HepG2 (cell line): Measurements from ENCODE around the gene IVD. TPM values are rescaled to one million over a fixed set of nuclear protein-coding genes. Genes with fewer than 3 reads are reported as not detected.

Source experiments
- ATAC-seq: fragments of 200-7000 bp; cut with Tn5 transposase; 3 replicates; pipeline ENCODE4 v1.9.1; 2020; ENCODE audit warnings: mild to moderate bottlenecking, moderate library complexity
- BruUV-seq: library from RNA; stranded (reverse); fragments of 400-500 nt; replicated peaks from 2 replicates; lab custom pipeline; 2021; lab: Mats Ljungman, UMichigan
- CTCF ChIA-PET: fragments of 300-600 bp; formaldehyde crosslinking; extraction: SDS; loops from one replicate; lab custom pipeline; 2021; ENCODE audit warnings: low total read pairs, inconsistent platforms, low intra/inter-chr PET ratio; lab: Yijun Ruan, JAX
- POLR2A ChIA-PET: fragments of 350-600 bp; sonication (Branson Sonifier 250); formaldehyde crosslinking; loops from one replicate; lab custom pipeline; 2020; ENCODE audit warnings: antibody characterized with exemption, inconsistent platforms; lab: Yijun Ruan, JAX
- DNase-seq: peaks from one replicate; pipeline ENCODE4 v3.0.0-alpha.2; 2015; ENCODE audit warnings: low spot score
- FAIRE-seq: peaks from 3 replicates; lab custom pipeline; 2011; peaks lifted over from hg19 to GRCh38; lab: Jason Lieb, UNC
- H2AFZ ChIP-seq: one replicate; pipeline ENCODE4 v1.6.1; 2011; ENCODE audit warnings: low read length, inconsistent platforms
- H3K27ac ChIP-seq: fragments of 300-600 bp; 3 replicates; pipeline ENCODE4 v1.8.0; 2011; ENCODE audit warnings: mixed run types, mild to moderate bottlenecking, mixed read lengths, low read length, inconsistent platforms; ENCODE audit not compliant: insufficient read depth; ENCODE audit errors: extremely low read length
- H3K27me3 ChIP-seq, 2 experiments: fragments of 200-600 bp in 1 of 2; 2 replicates in 1 of 2; 3 replicates in 1 of 2; pipeline versions ENCODE4 v1.6.0 to v1.8.0; 2011; ENCODE audit warnings: low read length in 2 of 2, mild to moderate bottlenecking in 2 of 2, moderate library complexity in 2 of 2, inconsistent platforms in 1 of 2; ENCODE audit not compliant: insufficient read depth in 2 of 2, control insufficient read depth in 1 of 2
- H3K36me3 ChIP-seq, 2 experiments: fragments of 200-600 bp in 1 of 2; replicated peaks in 1 of 2; 2 replicates in 1 of 2; 3 replicates in 1 of 2; pipeline versions ENCODE4 v1.5.1 to v1.8.0; 2011; ENCODE audit warnings: low read length in 2 of 2, inconsistent platforms in 1 of 2; ENCODE audit not compliant: insufficient read depth in 2 of 2, control insufficient read depth in 1 of 2
- H3K4me1 ChIP-seq: 2 replicates; pipeline ENCODE4 v1.5.1; 2012; ENCODE audit warnings: low read length, inconsistent platforms; ENCODE audit not compliant: insufficient read depth
- H3K4me2 ChIP-seq: 2 replicates; pipeline ENCODE4 v1.6.0; 2011; ENCODE audit warnings: low read depth, low read length, inconsistent platforms
- H3K4me3 ChIP-seq, 3 experiments: fragments of 200-600 bp in 1 of 3; sonication (generic), shearing (Covaris generic) in 1 of 3; replicated peaks in 1 of 3; 2 replicates each; pipeline ENCODE4 v1.5.1; 2011 to 2016; ENCODE audit warnings: low read length in 3 of 3, inconsistent platforms in 2 of 3, low read depth in 2 of 3, mild to moderate bottlenecking in 2 of 3, control low read depth in 1 of 3, mixed read lengths in 1 of 3; ENCODE audit not compliant: insufficient read depth in 1 of 3
- H3K79me2 ChIP-seq: one replicate; pipeline ENCODE4 v1.6.1; 2011; ENCODE audit warnings: low read length, inconsistent platforms; ENCODE audit not compliant: insufficient read depth
- H3K9ac ChIP-seq: 2 replicates; pipeline ENCODE4 v1.6.0; 2011; ENCODE audit warnings: mild to moderate bottlenecking, low read depth, low read length, inconsistent platforms; ENCODE audit not compliant: insufficient read depth
- H3K9me3 ChIP-seq: 2 replicates; pipeline ENCODE4 v1.5.1; 2012; ENCODE audit warnings: mild to moderate bottlenecking, low read length
- H4K20me1 ChIP-seq: 2 replicates; pipeline ENCODE4 v1.6.0; 2011; ENCODE audit warnings: inconsistent platforms, mild to moderate bottlenecking, low read length, moderate library complexity; ENCODE audit not compliant: insufficient read depth
- AFF4 ChIP-seq: sonication (generic); formaldehyde crosslinking; IDR thresholded peaks from 2 replicates; pipeline ENCODE4 v1.4.0; 2020; ENCODE audit warnings: missing genetic modification reagents
- DPF2 ChIP-seq: sonication (generic); formaldehyde crosslinking; IDR thresholded peaks from 2 replicates; pipeline ENCODE4 v1.4.0; 2020; ENCODE audit warnings: mild to moderate bottlenecking, low read depth, missing genetic modification reagents, borderline replicate concordance
- KDM3A ChIP-seq: IDR thresholded peaks from 2 replicates; pipeline ENCODE4 v1.6.1; 2018; ENCODE audit warnings: low read depth, missing compliant biosample characterization
- PAWR ChIP-seq: sonication (generic); formaldehyde crosslinking; IDR thresholded peaks from 2 replicates; pipeline ENCODE4 v1.4.0; 2020; ENCODE audit warnings: missing genetic modification reagents, mild to moderate bottlenecking, borderline replicate concordance
- RARG ChIP-seq: sonication (generic); formaldehyde crosslinking; IDR thresholded peaks from 2 replicates; pipeline ENCODE4 v1.4.0; 2020; ENCODE audit warnings: low read depth, mild to moderate bottlenecking, missing genetic modification reagents
- STAT6 ChIP-seq: sonication (generic); formaldehyde crosslinking; IDR thresholded peaks from 2 replicates; pipeline ENCODE4 v1.4.0; 2020; ENCODE audit warnings: missing genetic modification reagents, mild to moderate bottlenecking, borderline replicate concordance
- TCF7 ChIP-seq: sonication (generic); IDR thresholded peaks from 2 replicates; pipeline ENCODE4 v1.6.1; 2016; ENCODE audit warnings: antibody characterized with exemption, low read depth
- ZIK1 ChIP-seq: sonication (generic); formaldehyde crosslinking; IDR thresholded peaks from 2 replicates; pipeline ENCODE4 v1.5.0; 2020; ENCODE audit warnings: mild to moderate bottlenecking, low read depth, missing genetic modification reagents, borderline replicate concordance
- ZNF496 ChIP-seq: sonication (generic); formaldehyde crosslinking; IDR thresholded peaks from 2 replicates; pipeline ENCODE4 v1.8.1; 2023; ENCODE audit warnings: mild to moderate bottlenecking, moderate library complexity, missing genetic modification reagents; ENCODE audit not compliant: insufficient replicate concordance
- ZNF598 ChIP-seq: sonication (generic); formaldehyde crosslinking; IDR thresholded peaks from 2 replicates; pipeline ENCODE4 v1.5.1; 2020; ENCODE audit warnings: mild to moderate bottlenecking, missing genetic modification reagents, borderline replicate concordance
- WGBS: methylation state at CpG from one replicate; pipeline ENCODE4 v1.1.6; 2017; ENCODE audit warnings: low lambda C conversion rate; 5-methylcytosine and 5-hydroxymethylcytosine counted together
- in situ Hi-C: cut with HindIII; loops from 2 replicates; pipeline ENCODE4 v1.10.0; 2017; ENCODE audit warnings: low pct_unique_long_range_greater_than_20kb; ENCODE audit not compliant: extremely low pct_ligation_motif_present
- intact Hi-C: fragments of 100-400 bp; cut with micrococcal nuclease; formaldehyde crosslinking; loops from one replicate; pipeline ENCODE4 v1.10.0; 2022; ENCODE audit not compliant: unreplicated experiment
- polyA plus RNA-seq, 8 experiments: library from polyadenylated mRNA; depleted of rRNA in 3 of 8; stranded (reverse) in 7 of 8; unstranded in 1 of 8; fragments of >200 nt; fragmentation: Illumina TruSeq in 4 of 8; extraction: Trizol in 4 of 8; gene quantifications; 2 replicates each; pipeline versions ENCODE4 v1.2.1 to v1.2.3, GENCODE V29; 2011 to 2016; ENCODE audit warnings: low read depth in 4 of 8, missing spikeins in 1 of 8, mixed read lengths in 1 of 8; ENCODE audit not compliant: insufficient read depth in 1 of 8
- total RNA-seq, 5 experiments: library from RNA; depleted of rRNA; stranded (reverse); fragments of >200 nt; fragmentation: Illumina TruSeq; extraction: Trizol; gene quantifications; 2 replicates each; pipeline ENCODE4 v1.2.3, GENCODE V29; 2016; ENCODE audit warnings: low read depth in 1 of 5
- TF ChIP-seq, protein P1 (sequence below): sonication (generic); formaldehyde crosslinking; IDR thresholded peaks from 2 replicates; pipeline ENCODE4 v1.5.1; 2020; ENCODE audit warnings: mild to moderate bottlenecking, moderate library complexity, missing genetic modification reagents

The IVD gene
- total and polyA plus RNA-seq, 2 of the 13 experiments (the other 11 are each of a cell fraction or from before 2014, with no cell fraction given) = 48.0 to 53.9 TPM

GRCh38 chr15:40389824-40390595 is 15.6 kb upstream of the IVD start:
- DNase-seq (no peak), FAIRE-seq (no peak), ATAC-seq (no peak)
- H4K20me1 ChIP-seq = no peaks in the 10 kb centered on the region
- no peak overlapping the region for H3K9ac ChIP-seq
- peak overlapping the region; percentile 45 for H3K27ac ChIP-seq
- BruUV-seq = no TSS peak
- in situ Hi-C loops (no loop called here), intact Hi-C loops (no loop called here)
- peaks cover 6% of the 10 kb centered on the region for H3K79me2 ChIP-seq
- ChIA-PET POLR2A (interaction anchor here (1.3 to 2.0 kb wide), 2 partner anchors 16 to 49 kb away, joined by 4 to 11 read pairs; partner anchors contain the start of genes CCDC9B and IVD), CTCF (no interaction called here)
- no peak overlapping the region for H2AFZ ChIP-seq
- peaks cover 3% of the 10 kb centered on the region; the same call in 1 of the 2 replicates for H3K4me1 ChIP-seq
- no peaks in the 10 kb centered on the region for H3K27me3 ChIP-seq
- H3K4me2 ChIP-seq = no peak overlapping the region
- peaks cover 15 to 60% of the 10 kb centered on the region in 2 experiments for H3K36me3 ChIP-seq
- H3K4me3 ChIP-seq = no peak overlapping the region
- H3K9me3 ChIP-seq = no peaks in the 10 kb centered on the region
- WGBS = 93% methylated on average over 2 of the region's 2 CpGs
- TF ChIP-seq TCF7 = no peak
- TF ChIP-seq, protein P1, sequence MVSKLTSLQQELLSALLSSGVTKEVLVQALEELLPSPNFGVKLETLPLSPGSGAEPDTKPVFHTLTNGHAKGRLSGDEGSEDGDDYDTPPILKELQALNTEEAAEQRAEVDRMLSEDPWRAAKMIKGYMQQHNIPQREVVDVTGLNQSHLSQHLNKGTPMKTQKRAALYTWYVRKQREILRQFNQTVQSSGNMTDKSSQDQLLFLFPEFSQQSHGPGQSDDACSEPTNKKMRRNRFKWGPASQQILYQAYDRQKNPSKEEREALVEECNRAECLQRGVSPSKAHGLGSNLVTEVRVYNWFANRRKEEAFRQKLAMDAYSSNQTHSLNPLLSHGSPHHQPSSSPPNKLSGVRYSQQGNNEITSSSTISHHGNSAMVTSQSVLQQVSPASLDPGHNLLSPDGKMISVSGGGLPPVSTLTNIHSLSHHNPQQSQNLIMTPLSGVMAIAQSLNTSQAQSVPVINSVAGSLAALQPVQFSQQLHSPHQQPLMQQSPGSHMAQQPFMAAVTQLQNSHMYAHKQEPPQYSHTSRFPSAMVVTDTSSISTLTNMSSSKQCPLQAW (CRISPR knock-in tag) = no peak
- TF ChIP-seq PAWR (CRISPR knock-in tag) = no peak
- no peak for TF ChIP-seq ZIK1 (CRISPR knock-in tag)
- no peak for TF ChIP-seq DPF2
- no peak for TF ChIP-seq ZNF598
- TF ChIP-seq STAT6 (CRISPR knock-in tag) = no peak
- TF ChIP-seq AFF4 (CRISPR knock-in tag) = no peak
- no peak for TF ChIP-seq RARG (CRISPR knock-in tag)
- no peak for TF ChIP-seq KDM3A (CRISPR knock-in tag)
- TF ChIP-seq ZNF496 (CRISPR knock-in tag) = no peak
